SIG-M5 (cell line): ENCODE measurements around the gene GRK6.
A peak's percentile ranks its signal among the peaks of the same experiment; 100 is the strongest.
"Not testable (repeated sequence)": the region's sequence is repeated elsewhere in the genome, so short reads cannot be mapped to it uniquely, and the experiment has no call there.

Source experiments
- DNase-seq: peaks from one replicate; lab custom pipeline; 2025; lab: John Stamatoyannopoulos, UW

The GRK6 gene

GRCh38 chr5:177470759-177471536, 44.5 kb downstream of the GRK6 start:
- no peak for DNase-seq

- DNase-seq: no peak
Observed at GRCh38 chr5:177471610-177472356, 45.3 kb downstream of the GRK6 start.

GRCh38 chr5:177472460-177473442, 46.3 kb downstream of the GRK6 start:
- no peak for DNase-seq

- no peak for DNase-seq
Observed at GRCh38 chr5:177473443-177474001, 47.0 kb downstream of the GRK6 start, which contains the start of gene DBN1. DBN1 (minus strand) TSS chr5:177473634; CDS start chr5:177473521, 113 bp downstream.

GRCh38 chr5:177474002-177474476, 47.6 kb downstream of the GRK6 start:
- no peak for DNase-seq

- DNase-seq: no peak
Observed at GRCh38 chr5:177474846-177475562, 48.5 kb downstream of the GRK6 start.

- DNase-seq: no peak
Observed at GRCh38 chr5:177475563-177476427, 49.3 kb downstream of the GRK6 start.

- DNase-seq: no peak
Observed at GRCh38 chr5:177476531-177477233, 50.2 kb downstream of the GRK6 start.

- no peak for DNase-seq
Observed at GRCh38 chr5:177477701-177478477, 51.4 kb downstream of the GRK6 start.

- DNase-seq: peak; percentile 59
Observed at GRCh38 chr5:177478711-177479646, 52.5 kb downstream of the GRK6 start.

- no peak for DNase-seq
Observed at GRCh38 chr5:177479774-177480173, 53.3 kb downstream of the GRK6 start.

GRCh38 chr5:177482359-177482795, 55.9 kb downstream of the GRK6 start:
- no peak for DNase-seq

- no peak for DNase-seq
Observed at GRCh38 chr5:177483042-177483441, 56.6 kb downstream of the GRK6 start.

GRCh38 chr5:177483994-177484901, 57.8 kb downstream of the GRK6 start:
- DNase-seq: no peak

- DNase-seq: no peak
Observed at GRCh38 chr5:177484902-177485549, 58.5 kb downstream of the GRK6 start.

- DNase-seq: not testable (repeated sequence)
Observed at GRCh38 chr5:177485753-177486152, 59.3 kb downstream of the GRK6 start.
